Tibial artery (tissue), 4 donors: Measurements from ENCODE around the gene ZBTB7C.
A peak's percentile ranks its signal among the peaks of the same experiment; 100 is the strongest.

Experiments
- DNase-seq, 2 donors: peaks; one replicate each; pipeline ENCODE4 v3.0.0-alpha.2; 2019
- H3K27ac ChIP-seq, 2 donors: fragments of 200-600 bp; sonication (generic) in 1 of 2; 1 replicate in 1 of 2; 2 replicates in 1 of 2; pipeline ENCODE4 v1.5.1; 2018 to 2019; ENCODE audit warnings: mild to moderate bottlenecking in 1 of 2
- H3K27me3 ChIP-seq, 2 donors: fragments of 200-600 bp; sonication (generic) in 1 of 2; one replicate each; pipeline versions ENCODE4 v1.5.1 to v1.6.0; 2016 to 2019
- H3K36me3 ChIP-seq, 3 donors: fragments of 200-600 bp; sonication (generic) in 2 of 3; one replicate each; pipeline ENCODE4 v1.5.1; 2016 to 2019; ENCODE audit warnings: mild to moderate bottlenecking in 2 of 3
- H3K4me1 ChIP-seq, 4 donors: fragments of 200-600 bp; sonication (generic) in 2 of 4; 1 replicate in 3 of 4; 2 replicates in 1 of 4; pipeline ENCODE4 v1.5.1; 2016 to 2019
- H3K4me3 ChIP-seq, 2 donors: fragments of 200-600 bp; sonication (generic) in 1 of 2; 1 replicate in 1 of 2; 2 replicates in 1 of 2; pipeline ENCODE4 v1.5.1; 2018 to 2019; ENCODE audit warnings: mild to moderate bottlenecking in 2 of 2
- H3K9me3 ChIP-seq, 3 donors: fragments of 200-600 bp; sonication (generic) in 1 of 3; one replicate each; pipeline ENCODE4 v1.5.1; 2016 to 2019
- CTCF ChIP-seq, 2 experiments: fragments of 200-600 bp in 1 of 2; fragments of 450-650 bp in 1 of 2; IDR thresholded peaks; one replicate each; pipeline ENCODE4 v1.5.1; 2017 to 2019; ENCODE audit warnings: antibody characterized with exemption in 2 of 2, mild to moderate bottlenecking in 1 of 2, moderate library complexity in 1 of 2
- intact Hi-C: fragments of 100-400 bp; cut with DNase I; formaldehyde crosslinking; loops from one replicate; pipeline ENCODE4 v1.15.0; 2023; ENCODE audit warnings: low total_unique reads

ZBTB7C gene

GRCh38 chr18:48022531-48023329, 386.5 kb downstream of the ZBTB7C start:
- intact Hi-C loops = loop anchor here (5.0 kb wide), 1 partner anchor 105 kb away; no protein-coding TSS in a partner anchor
- H3K4me1 ChIP-seq = peaks cover 0 to 29% (median 24%) of the 10 kb centered on the region in 4 donors
- no peak overlapping the region for H3K27ac ChIP-seq
- DNase-seq = peak in 1 of 2 donors; percentile 59
- peaks cover 0 to 32% of the 10 kb centered on the region in 2 donors for H3K27me3 ChIP-seq
- no peaks in the 10 kb centered on the region for H3K9me3 ChIP-seq
- TF ChIP-seq CTCF (IDR thresholded peaks at IDR 0.05) = peak; percentile 46 to 49
- no peak overlapping the region for H3K4me3 ChIP-seq
- no peaks in the 10 kb centered on the region for H3K36me3 ChIP-seq

- no peak for TF ChIP-seq CTCF (IDR thresholded peaks at IDR 0.05)
- intact Hi-C loops = loop anchor here (5.0 kb wide), 1 partner anchor 105 kb away; no protein-coding TSS in a partner anchor
- Histone ChIP-seq H3K27me3 (peaks cover 0 to 32% of the 10 kb centered on the region in 2 donors), H3K4me3 (no peak overlapping the region), H3K36me3 (no peaks in the 10 kb centered on the region), H3K9me3 (no peaks in the 10 kb centered on the region), H3K27ac (no peak overlapping the region), H3K4me1 (peaks cover 0 to 22% (median 17%) of the 10 kb centered on the region in 4 donors)
- DNase-seq = peak in 1 of 2 donors; percentile 51
Observed at GRCh38 chr18:48022021-48022420, 387.2 kb downstream of the ZBTB7C start.

GRCh38 chr18:48021273-48021914, 387.8 kb downstream of the ZBTB7C start:
- no peaks in the 10 kb centered on the region for H3K36me3 ChIP-seq
- no peak overlapping the region for H3K27ac ChIP-seq
- TF ChIP-seq CTCF (IDR thresholded peaks at IDR 0.05) = no peak
- peaks cover 0 to 32% of the 10 kb centered on the region in 2 donors for H3K27me3 ChIP-seq
- H3K9me3 ChIP-seq = no peaks in the 10 kb centered on the region
- DNase-seq = peak in 1 of 2 donors; percentile 53
- peaks cover 0 to 20% (median 11%) of the 10 kb centered on the region in 4 donors for H3K4me1 ChIP-seq
- H3K4me3 ChIP-seq = no peak overlapping the region
- intact Hi-C loops = loop anchor here (5.0 kb wide), 1 partner anchor 104 kb away; no protein-coding TSS in a partner anchor

- intact Hi-C loops = loop anchor here (5.0 kb wide), 1 partner anchor 103 kb away; no protein-coding TSS in a partner anchor
- no peak for DNase-seq
- Histone ChIP-seq H3K9me3 (no peaks in the 10 kb centered on the region), H3K36me3 (no peaks in the 10 kb centered on the region), H3K4me3 (no peak overlapping the region), H3K27ac (no peak overlapping the region), H3K4me1 (peaks cover 0 to 15% (median 8%) of the 10 kb centered on the region in 4 donors), H3K27me3 (peaks cover 0 to 32% of the 10 kb centered on the region in 2 donors)
- TF ChIP-seq CTCF (IDR thresholded peaks at IDR 0.05) = no peak
Observed at GRCh38 chr18:48020337-48021250, 388.6 kb downstream of the ZBTB7C start.
